Stimulated activated memory B cell treated with anti-CD40 and anti-IgM and Interleukin-4, amounts not matched to agents 10 μg/mL and 1 μg/mL and 100 μg/mL, for 72 hours (primary cell): ENCODE data around the gene EPSTI1.

Experiments
- ATAC-seq: fragments of 150-1000 bp; cut with Tn5 transposase; 2 replicates; pipeline ENCODE4 v1.10.0; 2021
- H3K27ac Mint-ChIP-seq: one replicate; pipeline ENCODE4 v1.8.0; 2022; ENCODE audit warnings: mild to moderate bottlenecking, mixed read lengths
- H3K27me3 Mint-ChIP-seq: one replicate; pipeline ENCODE4 v1.8.0; 2022; ENCODE audit warnings: mixed read lengths
- H3K36me3 Mint-ChIP-seq: one replicate; pipeline ENCODE4 v1.8.0; 2022; ENCODE audit warnings: mixed read lengths
- H3K4me1 Mint-ChIP-seq: one replicate; pipeline ENCODE4 v1.8.0; 2022; ENCODE audit warnings: mixed read lengths
- H3K4me3 Mint-ChIP-seq: one replicate; pipeline ENCODE4 v1.8.0; 2022; ENCODE audit warnings: mild to moderate bottlenecking, moderate library complexity, mixed read lengths
- H3K9me3 Mint-ChIP-seq: one replicate; pipeline ENCODE4 v1.8.0; 2022; ENCODE audit warnings: mixed read lengths

Gene EPSTI1

GRCh38 chr13:42906257-42906656 lies 85.8 kb downstream of the EPSTI1 start:
- no peak overlapping the region for H3K27ac Mint-ChIP-seq
- H3K4me1 Mint-ChIP-seq: no peaks in the 10 kb centered on the region
- no peaks in the 10 kb centered on the region for H3K27me3 Mint-ChIP-seq
- no peak for ATAC-seq
- no peak overlapping the region for H3K4me3 Mint-ChIP-seq
- H3K36me3 Mint-ChIP-seq: peaks cover 54% of the 10 kb centered on the region
- H3K9me3 Mint-ChIP-seq: no peaks in the 10 kb centered on the region

GRCh38 chr13:42905579-42905978 lies 86.5 kb downstream of the EPSTI1 start:
- Mint-ChIP-seq H3K27ac (no peak overlapping the region), H3K36me3 (peaks cover 54% of the 10 kb centered on the region), H3K9me3 (no peaks in the 10 kb centered on the region), H3K4me3 (no peak overlapping the region), H3K4me1 (no peaks in the 10 kb centered on the region), H3K27me3 (no peaks in the 10 kb centered on the region)
- ATAC-seq: no peak

- Mint-ChIP-seq H3K27ac (peak overlapping the region; percentile 44), H3K4me3 (no peak overlapping the region)
These were observed 92.8 kb downstream of the EPSTI1 start for GRCh38 chr13:42899266-42899665.

GRCh38 chr13:42895776-42896175 lies 96.3 kb downstream of the EPSTI1 start:
- no peaks in the 10 kb centered on the region for H3K9me3 Mint-ChIP-seq
- no peak for ATAC-seq
- H3K4me3 Mint-ChIP-seq: no peak overlapping the region
- no peaks in the 10 kb centered on the region for H3K27me3 Mint-ChIP-seq
- no peaks in the 10 kb centered on the region for H3K4me1 Mint-ChIP-seq
- H3K27ac Mint-ChIP-seq: no peak overlapping the region
- H3K36me3 Mint-ChIP-seq: peaks cover 22% of the 10 kb centered on the region

More at GRCh38 chr13:42899266-42899665, 92.8 kb downstream of the EPSTI1 start:
- H3K4me1 Mint-ChIP-seq: no peaks in the 10 kb centered on the region
- H3K9me3 Mint-ChIP-seq: no peaks in the 10 kb centered on the region
- peaks cover 42% of the 10 kb centered on the region for H3K36me3 Mint-ChIP-seq
- ATAC-seq: no peak
- H3K27me3 Mint-ChIP-seq: no peaks in the 10 kb centered on the region

GRCh38 chr13:42894765-42895243 lies 97.2 kb downstream of the EPSTI1 start:
- Mint-ChIP-seq H3K36me3 (peaks cover 24% of the 10 kb centered on the region), H3K4me1 (no peaks in the 10 kb centered on the region), H3K9me3 (no peaks in the 10 kb centered on the region), H3K27ac (no peak overlapping the region), H3K27me3 (no peaks in the 10 kb centered on the region), H3K4me3 (no peak overlapping the region)
- ATAC-seq: no peak

GRCh38 chr13:42893214-42893671 lies 98.8 kb downstream of the EPSTI1 start:
- Mint-ChIP-seq H3K4me3 (no peak overlapping the region), H3K4me1 (no peaks in the 10 kb centered on the region), H3K36me3 (peaks cover 31% of the 10 kb centered on the region), H3K27ac (no peak overlapping the region), H3K9me3 (no peaks in the 10 kb centered on the region), H3K27me3 (no peaks in the 10 kb centered on the region)
- no peak for ATAC-seq

GRCh38 chr13:42892760-42893159 lies 99.3 kb downstream of the EPSTI1 start:
- ATAC-seq: no peak
- Mint-ChIP-seq H3K27me3 (no peaks in the 10 kb centered on the region), H3K27ac (no peak overlapping the region), H3K4me3 (no peak overlapping the region), H3K9me3 (no peaks in the 10 kb centered on the region), H3K36me3 (peaks cover 29% of the 10 kb centered on the region), H3K4me1 (no peaks in the 10 kb centered on the region)

GRCh38 chr13:42891591-42891990 lies 100.5 kb downstream of the EPSTI1 start:
- Mint-ChIP-seq H3K4me1 (no peaks in the 10 kb centered on the region), H3K27me3 (no peaks in the 10 kb centered on the region), H3K4me3 (no peak overlapping the region), H3K27ac (no peak overlapping the region), H3K9me3 (no peaks in the 10 kb centered on the region), H3K36me3 (peaks cover 29% of the 10 kb centered on the region)
- ATAC-seq: no peak

GRCh38 chr13:42885325-42885724 lies 106.7 kb downstream of the EPSTI1 start:
- Mint-ChIP-seq H3K27ac (no peak overlapping the region), H3K4me3 (no peak overlapping the region), H3K9me3 (no peaks in the 10 kb centered on the region), H3K27me3 (no peaks in the 10 kb centered on the region), H3K4me1 (no peaks in the 10 kb centered on the region), H3K36me3 (peaks cover 35% of the 10 kb centered on the region)
- no peak for ATAC-seq

- H3K9me3 Mint-ChIP-seq: no peaks in the 10 kb centered on the region
- H3K4me1 Mint-ChIP-seq: no peaks in the 10 kb centered on the region
- H3K36me3 Mint-ChIP-seq: peaks cover 30% of the 10 kb centered on the region
- H3K27ac Mint-ChIP-seq: no peak overlapping the region
- H3K4me3 Mint-ChIP-seq: no peak overlapping the region
- ATAC-seq: no peak
- no peaks in the 10 kb centered on the region for H3K27me3 Mint-ChIP-seq
These were observed 108.1 kb downstream of the EPSTI1 start for GRCh38 chr13:42883771-42884467.

GRCh38 chr13:42883142-42883541 lies 108.9 kb downstream of the EPSTI1 start:
- Mint-ChIP-seq H3K27me3 (no peaks in the 10 kb centered on the region), H3K9me3 (peaks cover 3% of the 10 kb centered on the region), H3K4me1 (peaks cover 6% of the 10 kb centered on the region), H3K36me3 (peaks cover 25% of the 10 kb centered on the region), H3K27ac (no peak overlapping the region), H3K4me3 (no peak overlapping the region)
- ATAC-seq: no peak

- peaks cover 30% of the 10 kb centered on the region for H3K4me1 Mint-ChIP-seq
- no peak overlapping the region for H3K4me3 Mint-ChIP-seq
- H3K36me3 Mint-ChIP-seq: peaks cover 4% of the 10 kb centered on the region
- no peak overlapping the region for H3K27ac Mint-ChIP-seq
- peaks cover 3% of the 10 kb centered on the region for H3K9me3 Mint-ChIP-seq
- H3K27me3 Mint-ChIP-seq: no peaks in the 10 kb centered on the region
- ATAC-seq: no peak
These were observed 111.9 kb downstream of the EPSTI1 start for GRCh38 chr13:42880056-42880605.

- Mint-ChIP-seq H3K36me3 (no peaks in the 10 kb centered on the region), H3K9me3 (peaks cover 3% of the 10 kb centered on the region), H3K27me3 (no peaks in the 10 kb centered on the region), H3K4me3 (no peak overlapping the region), H3K27ac (no peak overlapping the region), H3K4me1 (peaks cover 30% of the 10 kb centered on the region)
- no peak for ATAC-seq
These were observed 113.3 kb downstream of the EPSTI1 start for GRCh38 chr13:42878721-42879120.

- Mint-ChIP-seq H3K27ac (peak overlapping the region; percentile 89), H3K27me3 (no peaks in the 10 kb centered on the region), H3K4me3 (no peak overlapping the region), H3K4me1 (peaks cover 30% of the 10 kb centered on the region), H3K9me3 (peaks cover 3% of the 10 kb centered on the region), H3K36me3 (no peaks in the 10 kb centered on the region)
- ATAC-seq: peak; percentile 45
These were observed 115.0 kb downstream of the EPSTI1 start for GRCh38 chr13:42876887-42877545.

GRCh38 chr13:42876270-42876714 lies 115.7 kb downstream of the EPSTI1 start:
- Mint-ChIP-seq H3K4me3 (peak overlapping the region; percentile 27), H3K27ac (peak overlapping the region; percentile 89)

More at GRCh38 chr13:42876270-42876714, 115.7 kb downstream of the EPSTI1 start:
- no peaks in the 10 kb centered on the region for H3K27me3 Mint-ChIP-seq
- no peaks in the 10 kb centered on the region for H3K36me3 Mint-ChIP-seq
- peaks cover 3% of the 10 kb centered on the region for H3K9me3 Mint-ChIP-seq
- H3K4me1 Mint-ChIP-seq: peaks cover 30% of the 10 kb centered on the region
- peak; percentile 99 for ATAC-seq
